HepG2 (cell line): ENCODE measurements around the gene STOM. TPM values are rescaled to one million over a fixed set of nuclear protein-coding genes. Genes with fewer than 3 reads are reported as not detected.

Experiments used
- ATAD3A ChIP-seq: sonication (generic); formaldehyde crosslinking; IDR thresholded peaks from 2 replicates; pipeline ENCODE4 v1.4.0; 2020; ENCODE audit warnings: missing genetic modification reagents
- CREM ChIP-seq, 2 experiments: sonication (generic) in 1 of 2; formaldehyde crosslinking in 1 of 2; IDR thresholded peaks; 2 replicates each; pipeline versions ENCODE4 v1.4.0 to v1.6.1; 2016 to 2020; ENCODE audit warnings: antibody characterized with exemption in 1 of 2, mild to moderate bottlenecking in 1 of 2, missing genetic modification reagents in 1 of 2
- E2F5 ChIP-seq: sonication (generic); formaldehyde crosslinking; conservative IDR thresholded peaks from 2 replicates; pipeline ENCODE4 v1.4.0; 2020; ENCODE audit warnings: missing genetic modification reagents
- GTF2F1 ChIP-seq: fragments of 150-350 bp; IDR thresholded peaks from 2 replicates; pipeline ENCODE4 v1.6.1; 2014; ENCODE audit warnings: low read length
- HDAC2 ChIP-seq: sonication (generic); formaldehyde crosslinking; IDR thresholded peaks from 2 replicates; pipeline ENCODE4 v1.4.0; 2020; ENCODE audit warnings: missing genetic modification reagents
- HIC2 ChIP-seq: sonication (generic); formaldehyde crosslinking; IDR thresholded peaks from 2 replicates; pipeline ENCODE4 v1.9.0; 2022; ENCODE audit warnings: low read depth, missing genetic modification reagents
- HOXD1 ChIP-seq: sonication (generic); formaldehyde crosslinking; IDR thresholded peaks from 2 replicates; pipeline ENCODE4 v1.5.0; 2020; ENCODE audit warnings: missing genetic modification reagents
- KDM4B ChIP-seq: sonication (generic); formaldehyde crosslinking; IDR thresholded peaks from 2 replicates; pipeline ENCODE4 v1.4.0; 2020; ENCODE audit warnings: missing genetic modification reagents
- MAX ChIP-seq: IDR thresholded peaks from 2 replicates; pipeline ENCODE4 v1.6.1; 2012; ENCODE audit warnings: inconsistent platforms
- MAZ ChIP-seq, 2 experiments: sonication (generic) in 1 of 2; formaldehyde crosslinking in 1 of 2; IDR thresholded peaks; 2 replicates each; pipeline versions ENCODE4 v1.5.0 to v1.6.1; 2012 to 2020; ENCODE audit warnings: low read depth in 2 of 2, mild to moderate bottlenecking in 2 of 2, borderline replicate concordance in 1 of 2, improper control_type of control experiment in 1 of 2, low read length in 1 of 2, missing genetic modification reagents in 1 of 2, moderate library complexity in 1 of 2
- MLLT10 ChIP-seq: sonication (generic); formaldehyde crosslinking; IDR thresholded peaks from 2 replicates; pipeline ENCODE4 v1.4.0; 2020; ENCODE audit warnings: missing genetic modification reagents
- SNAPC4 ChIP-seq: sonication (generic); formaldehyde crosslinking; IDR thresholded peaks from 2 replicates; pipeline ENCODE4 v1.4.0; 2020; ENCODE audit warnings: mild to moderate bottlenecking, missing genetic modification reagents
- SOX6 ChIP-seq, 2 experiments: fragments of 450-650 bp in 1 of 2; sonication (generic) in 1 of 2; formaldehyde crosslinking in 1 of 2; IDR thresholded peaks; 2 replicates each; pipeline versions ENCODE4 v1.4.0 to v1.6.1; 2017 to 2020; ENCODE audit warnings: antibody characterized with exemption in 1 of 2, mild to moderate bottlenecking in 1 of 2, missing genetic modification reagents in 1 of 2
- THAP9 ChIP-seq: sonication (generic); formaldehyde crosslinking; IDR thresholded peaks from 2 replicates; pipeline ENCODE4; 2020; ENCODE audit warnings: missing genetic modification reagents, mild to moderate bottlenecking, borderline replicate concordance
- TOPORS ChIP-seq: sonication (generic); formaldehyde crosslinking; IDR thresholded peaks from 2 replicates; pipeline ENCODE4 v1.8.0; 2023; ENCODE audit warnings: mild to moderate bottlenecking, missing genetic modification reagents
- ZFP1 ChIP-seq: IDR thresholded peaks from 2 replicates; pipeline ENCODE4 v1.6.1; 2016
- ZFP36L2 ChIP-seq: sonication (generic); formaldehyde crosslinking; IDR thresholded peaks from 2 replicates; pipeline ENCODE4 v1.4.0; 2020; ENCODE audit warnings: missing genetic modification reagents
- ZNF180 ChIP-seq: sonication (generic); formaldehyde crosslinking; IDR thresholded peaks from 2 replicates; pipeline ENCODE4 v1.4.0; 2020; ENCODE audit warnings: low read depth, missing genetic modification reagents, borderline replicate concordance
- polyA plus RNA-seq, 8 experiments: library from polyadenylated mRNA; depleted of rRNA in 3 of 8; stranded (reverse) in 7 of 8; unstranded in 1 of 8; fragments of >200 nt; fragmentation: Illumina TruSeq in 4 of 8; extraction: Trizol in 4 of 8; gene quantifications; 2 replicates each; pipeline versions ENCODE4 v1.2.1 to v1.2.3, GENCODE V29; 2011 to 2016; ENCODE audit warnings: low read depth in 4 of 8, missing spikeins in 1 of 8, mixed read lengths in 1 of 8; ENCODE audit not compliant: insufficient read depth in 1 of 8
- total RNA-seq, 5 experiments: library from RNA; depleted of rRNA; stranded (reverse); fragments of >200 nt; fragmentation: Illumina TruSeq; extraction: Trizol; gene quantifications; 2 replicates each; pipeline ENCODE4 v1.2.3, GENCODE V29; 2016; ENCODE audit warnings: low read depth in 1 of 5

Gene STOM
- total and polyA plus RNA-seq, 2 of the 13 experiments (the other 11 are each of a cell fraction or from before 2014, with no cell fraction given) = 43.6 to 165 TPM

GRCh38 chr9:121322037-121322736 lies 47.9 kb downstream of the STOM start (continued):
- TF ChIP-seq THAP9 (no peak), MAX (peak; percentile 61), ZFP36L2 (CRISPR knock-in tag) (no peak), ZNF180 (no peak), HOXD1 (CRISPR knock-in tag) (0 out of 2 replicates have a peak, but pooled peaks have one; percentile 56), SNAPC4 (peak; percentile 78), TOPORS (CRISPR knock-in tag) (no peak), ZFP1 (CRISPR knock-in tag) (peak; percentile 69; the same call in 1 of the 2 replicates), GTF2F1 (no peak), CREM (IDR thresholded peaks at IDR 0.05) (peak; percentile 89), CREM (CRISPR knock-in tag; IDR thresholded peaks at IDR 0.05) (no peak), MAZ (IDR thresholded peaks at IDR 0.05; ENCODE audit: borderline replicate concordance, low read depth, low read length) (no peak), MAZ (CRISPR knock-in tag; IDR thresholded peaks at IDR 0.05; ENCODE audit: low read depth) (no peak), KDM4B (CRISPR knock-in tag) (peak; percentile 87; the same call in 1 of the 2 replicates), HDAC2 (CRISPR knock-in tag) (peak; percentile 95), E2F5 (CRISPR knock-in tag) (no peak), HIC2 (CRISPR knock-in tag) (no peak), SOX6 (IDR thresholded peaks at IDR 0.05) (no peak), SOX6 (CRISPR knock-in tag; IDR thresholded peaks at IDR 0.05) (peak; percentile 94), ATAD3A (CRISPR knock-in tag) (no peak), MLLT10 (CRISPR knock-in tag) (no peak)
